Neuronal stem cell (in vitro differentiated cells): ENCODE measurements around the gene TLL2.

ENCODE experiments used
- DNase-seq: peaks from one replicate; pipeline ENCODE4 v3.0.0-alpha.2; 2013; ENCODE audit warnings: low spot score
- H2AFZ ChIP-seq: one replicate; pipeline ENCODE4 v1.6.1; 2013; ENCODE audit warnings: mild to moderate bottlenecking, low read length, inconsistent platforms
- H2AK5ac ChIP-seq: 2 replicates; pipeline ENCODE4 v1.6.1; 2013; ENCODE audit warnings: low read depth, mild to moderate bottlenecking, inconsistent platforms, low read length, moderate library complexity, mixed read lengths
- H2BK120ac ChIP-seq: 2 replicates; pipeline ENCODE4 v1.6.1; 2013; ENCODE audit warnings: low read depth, mild to moderate bottlenecking, inconsistent platforms, low read length, moderate library complexity, mixed read lengths
- H2BK12ac ChIP-seq: one replicate; pipeline ENCODE4 v1.6.1; 2013; ENCODE audit warnings: low read length, inconsistent platforms
- H2BK15ac ChIP-seq: 2 replicates; pipeline ENCODE4 v1.6.1; 2013; ENCODE audit warnings: mild to moderate bottlenecking, low read length, inconsistent platforms, mixed read lengths
- H2BK5ac ChIP-seq: one replicate; pipeline ENCODE4 v1.6.1; 2013; ENCODE audit warnings: inconsistent platforms, mild to moderate bottlenecking, low read length, moderate library complexity
- H3K14ac ChIP-seq: one replicate; pipeline ENCODE4 v1.6.1; 2013; ENCODE audit warnings: low read length, inconsistent platforms
- H3K18ac ChIP-seq: 2 replicates; pipeline ENCODE4 v1.6.1; 2013; ENCODE audit warnings: low read length, inconsistent platforms
- H3K23ac ChIP-seq: 2 replicates; pipeline ENCODE4 v1.6.1; 2013; ENCODE audit warnings: low read depth, mild to moderate bottlenecking, mixed read lengths, low read length, inconsistent platforms; ENCODE audit not compliant: poor library complexity
- H3K27ac ChIP-seq: replicated peaks from 3 replicates; pipeline ENCODE4 v1.5.1; 2013; ENCODE audit warnings: low read length, inconsistent platforms
- H3K27me3 ChIP-seq, 3 experiments: 2 replicates each; pipeline ENCODE4 v1.6.1; 2013; ENCODE audit warnings: low read length in 3 of 3, mild to moderate bottlenecking in 2 of 3, inconsistent platforms in 1 of 3, low read depth in 1 of 3, mixed read lengths in 1 of 3, moderate library complexity in 1 of 3; ENCODE audit not compliant: control insufficient read depth in 3 of 3, insufficient read depth in 3 of 3
- H3K36me3 ChIP-seq, 2 donors: replicated peaks in 1 of 2; 2 replicates each; pipeline ENCODE4 v1.6.1; 2013; ENCODE audit warnings: low read length in 2 of 2; ENCODE audit not compliant: control insufficient read depth in 2 of 2, insufficient read depth in 2 of 2
- H3K4ac ChIP-seq: 2 replicates; pipeline ENCODE4 v1.6.1; 2013; ENCODE audit warnings: inconsistent platforms, mild to moderate bottlenecking, low read length, moderate library complexity
- H3K4me1 ChIP-seq, 2 donors: 1 replicate in 1 of 2; 2 replicates in 1 of 2; pipeline ENCODE4 v1.6.1; 2013; ENCODE audit warnings: low read length in 2 of 2, low read depth in 1 of 2; ENCODE audit not compliant: control insufficient read depth in 2 of 2, insufficient read depth in 1 of 2
- H3K4me2 ChIP-seq: one replicate; pipeline ENCODE4 v1.6.1; 2013; ENCODE audit warnings: mild to moderate bottlenecking, low read length, inconsistent platforms; ENCODE audit not compliant: insufficient read depth, poor library complexity, severe bottlenecking
- H3K4me3 ChIP-seq, 2 donors: 2 replicates each; pipeline ENCODE4 v1.5.1; 2013; ENCODE audit warnings: low read length in 2 of 2, mild to moderate bottlenecking in 2 of 2, inconsistent platforms in 1 of 2, moderate library complexity in 1 of 2
- H3K79me1 ChIP-seq: one replicate; pipeline ENCODE4 v1.6.1; 2013; ENCODE audit warnings: low read depth, mild to moderate bottlenecking, inconsistent platforms, low read length, moderate library complexity
- H3K9ac ChIP-seq: one replicate; pipeline ENCODE4 v1.6.1; 2013; ENCODE audit warnings: mild to moderate bottlenecking, low read depth, low read length, inconsistent platforms; ENCODE audit not compliant: poor library complexity
- H3K9me3 ChIP-seq, 2 donors: replicated peaks in 1 of 2; 2 replicates each; pipeline versions ENCODE3 to v1.6.1; 2013; ENCODE audit warnings: low read length in 2 of 2, mild to moderate bottlenecking in 2 of 2, inconsistent platforms in 1 of 2, low read depth in 1 of 2, mixed read lengths in 1 of 2, moderate library complexity in 1 of 2; ENCODE audit not compliant: control insufficient read depth in 2 of 2, insufficient read depth in 1 of 2
- H4K8ac ChIP-seq: one replicate; pipeline ENCODE4 v1.6.1; 2013; ENCODE audit warnings: low read depth, mild to moderate bottlenecking, inconsistent platforms, low read length, moderate library complexity
- H4K91ac ChIP-seq: one replicate; pipeline ENCODE4 v1.6.1; 2013; ENCODE audit warnings: low read length, low read depth, mild to moderate bottlenecking, inconsistent platforms; ENCODE audit not compliant: poor library complexity
- WGBS, 2 donors: extraction: QIAGEN DNeasy Blood & Tissue Kit; methylation state at CpG; one replicate each; pipeline ENCODE4 v1.1.7; 2013; ENCODE audit warnings: missing lambda C conversion rate in 2 of 2, mixed read lengths in 1 of 2; ENCODE audit not compliant: insufficient read length in 2 of 2, insufficient replicate concordance in 1 of 2; ENCODE audit errors: extremely low coverage in 2 of 2; 5-methylcytosine and 5-hydroxymethylcytosine counted together

Gene TLL2

GRCh38 chr10:96415891-96416554 lies 97.7 kb downstream of the TLL2 start:
- no peak overlapping the region for H2BK5ac ChIP-seq
- no peak overlapping the region for H4K8ac ChIP-seq
- H3K27ac ChIP-seq, result no peak overlapping the region
- H3K4me3 ChIP-seq, result no peak overlapping the region
- no peak overlapping the region for H2AK5ac ChIP-seq
- H2BK12ac ChIP-seq, result no peak overlapping the region
- H3K36me3 ChIP-seq, result no peaks in the 10 kb centered on the region
- WGBS, 2 donors, result no CpG with 5 or more reads among the region's 5 CpGs
- H3K79me1 ChIP-seq, result no peaks in the 10 kb centered on the region
- H3K27me3 ChIP-seq, result peaks cover 0 to 7% (median 0%) of the 10 kb centered on the region in 3 experiments
- peaks cover 0 to 6% of the 10 kb centered on the region in 2 donors for H3K4me1 ChIP-seq
- no peak overlapping the region for H3K14ac ChIP-seq
- H3K9ac ChIP-seq, result no peak overlapping the region
- H3K4ac ChIP-seq, result no peak overlapping the region
- no peak overlapping the region for H3K23ac ChIP-seq
- no peak overlapping the region for H3K4me2 ChIP-seq
- H3K9me3 ChIP-seq, result no peaks in the 10 kb centered on the region
- H2AFZ ChIP-seq, result no peak overlapping the region
- H3K18ac ChIP-seq, result no peak overlapping the region
- no peak for DNase-seq
- no peak overlapping the region for H2BK15ac ChIP-seq
- no peak overlapping the region for H2BK120ac ChIP-seq
- no peak overlapping the region for H4K91ac ChIP-seq

GRCh38 chr10:96415150-96415890 lies 98.4 kb downstream of the TLL2 start:
- Histone ChIP-seq H3K27ac (no peak overlapping the region), H4K91ac (no peak overlapping the region), H2AK5ac (no peak overlapping the region), H2BK5ac (no peak overlapping the region), H2BK120ac (no peak overlapping the region), H3K27me3 (peaks cover 0 to 3% (median 0%) of the 10 kb centered on the region in 3 experiments), H3K9ac (no peak overlapping the region), H3K4me3 (no peak overlapping the region), H2AFZ (no peak overlapping the region), H3K79me1 (no peaks in the 10 kb centered on the region), H3K4me2 (no peak overlapping the region), H2BK12ac (no peak overlapping the region), H3K9me3 (no peaks in the 10 kb centered on the region), H3K14ac (no peak overlapping the region), H4K8ac (no peak overlapping the region), H2BK15ac (no peak overlapping the region), H3K23ac (no peak overlapping the region), H3K18ac (no peak overlapping the region), H3K4ac (no peak overlapping the region), H3K36me3 (no peaks in the 10 kb centered on the region), H3K4me1 (peaks cover 0 to 6% of the 10 kb centered on the region in 2 donors)
- no CpG with 5 or more reads among the region's 1 CpG for WGBS, 2 donors
- no peak for DNase-seq

GRCh38 chr10:96414303-96414702 lies 99.4 kb downstream of the TLL2 start:
- H3K14ac ChIP-seq, result no peak overlapping the region
- H3K79me1 ChIP-seq, result no peaks in the 10 kb centered on the region
- peaks cover 0 to 6% of the 10 kb centered on the region in 2 donors for H3K4me1 ChIP-seq
- H4K91ac ChIP-seq, result no peak overlapping the region
- H4K8ac ChIP-seq, result no peak overlapping the region
- no peak overlapping the region for H3K4ac ChIP-seq
- H2BK12ac ChIP-seq, result no peak overlapping the region
- H3K4me3 ChIP-seq, result no peak overlapping the region
- H3K18ac ChIP-seq, result no peak overlapping the region
- H3K9ac ChIP-seq, result no peak overlapping the region
- H3K4me2 ChIP-seq, result no peak overlapping the region
- no peak overlapping the region for H3K27ac ChIP-seq
- H2AFZ ChIP-seq, result no peak overlapping the region
- no peak for DNase-seq
- no CpG with 5 or more reads among the region's 5 CpGs for WGBS, 2 donors
- peaks cover 0 to 8% (median 0%) of the 10 kb centered on the region in 3 experiments for H3K27me3 ChIP-seq
- no peak overlapping the region for H2BK15ac ChIP-seq
- H3K23ac ChIP-seq, result no peak overlapping the region
- H2BK5ac ChIP-seq, result no peak overlapping the region
- no peak overlapping the region for H2AK5ac ChIP-seq
- H3K9me3 ChIP-seq, result no peaks in the 10 kb centered on the region
- H2BK120ac ChIP-seq, result no peak overlapping the region
- H3K36me3 ChIP-seq, result no peaks in the 10 kb centered on the region

- no CpG with 5 or more reads among the region's 13 CpGs for WGBS, 2 donors
- Histone ChIP-seq H3K23ac (no peak overlapping the region), H3K79me1 (no peaks in the 10 kb centered on the region), H3K27ac (no peak overlapping the region), H2BK12ac (no peak overlapping the region), H2BK120ac (no peak overlapping the region), H3K4me2 (no peak overlapping the region), H3K4me3 (no peak overlapping the region), H3K27me3 (peaks cover 0 to 10% (median 0%) of the 10 kb centered on the region in 3 experiments), H2BK5ac (no peak overlapping the region), H4K91ac (no peak overlapping the region), H2AK5ac (no peak overlapping the region), H3K9ac (no peak overlapping the region), H3K18ac (no peak overlapping the region), H2BK15ac (no peak overlapping the region), H3K9me3 (no peaks in the 10 kb centered on the region), H3K14ac (no peak overlapping the region), H2AFZ (no peak overlapping the region), H3K4ac (no peak overlapping the region), H4K8ac (no peak overlapping the region), H3K36me3 (no peaks in the 10 kb centered on the region), H3K4me1 (peaks cover 0 to 6% of the 10 kb centered on the region in 2 donors)
- no peak for DNase-seq
Measured at GRCh38 chr10:96413151-96413787, 100.5 kb downstream of the TLL2 start.
